ENCODE results near the gene CPNE5.

- no peak for TF ChIP-seq POLR2A (IDR thresholded peaks at IDR 0.05)
- TF ChIP-seq CTCF (IDR thresholded peaks at IDR 0.05): no peak
- TF ChIP-seq POLR2AphosphoS5 (IDR thresholded peaks at IDR 0.05): no peak
Measured at GRCh38 chr6:36803908-36804307, 35.3 kb downstream of the CPNE5 start.

Measured in prostate gland (tissue), 2 donors.